ENCODE measurements around the gene PCDHB13.
"Not testable (repeated sequence)": the region's sequence is repeated elsewhere in the genome, so short reads cannot be mapped to it uniquely, and the experiment has no call there.

Gene PCDHB13

GRCh38 chr5:141196363-141196762 lies 17.4 kb upstream of the PCDHB13 start:
- H3K79me2 ChIP-seq (ENCODE audit: insufficient read depth, low read length), result no peaks in the 10 kb centered on the region
- H3K4me1 ChIP-seq (ENCODE audit: insufficient read depth, low read length, poor library complexity, severe bottlenecking), result no peaks in the 10 kb centered on the region
- H3K4me2 ChIP-seq (ENCODE audit: low read depth, low read length, poor library complexity, severe bottlenecking), result no peak overlapping the region
- H3K4me3 ChIP-seq (ENCODE audit: low read length, poor library complexity, severe bottlenecking), result no peak overlapping the region
- no peaks in the 10 kb centered on the region for H3K9me3 ChIP-seq (ENCODE audit: insufficient read depth, low read depth, low read length)
- H4K20me1 ChIP-seq (ENCODE audit: insufficient read depth, low read length, poor library complexity, severe bottlenecking), result no peaks in the 10 kb centered on the region
- H3K9me2 ChIP-seq (replicated peaks; ENCODE audit: low read depth, low read length), result no peaks in the 10 kb centered on the region
- H3K9ac ChIP-seq (ENCODE audit: low read depth, low read length, poor library complexity, severe bottlenecking), result no peak overlapping the region
- no peak overlapping the region for H2AFZ ChIP-seq (ENCODE audit: low read length)
- no peaks in the 10 kb centered on the region for H3K36me3 ChIP-seq (ENCODE audit: insufficient read depth, low read length)
- H3K27me3 ChIP-seq (ENCODE audit: insufficient read depth, low read length, poor library complexity, severe bottlenecking), result no peaks in the 10 kb centered on the region
- TF ChIP-seq CTCF (conservative IDR thresholded peaks at IDR 0.05; ENCODE audit: low read length), result no peak
- TF ChIP-seq EZH2phosphoT487 (IDR thresholded peaks at IDR 0.05; ENCODE audit: borderline replicate concordance), result no peak
- no peaks in the 10 kb centered on the region for H3F3A ChIP-seq (ENCODE audit: low read depth)

- H3K79me2 ChIP-seq (ENCODE audit: insufficient read depth, low read length), result no peaks in the 10 kb centered on the region
- no peaks in the 10 kb centered on the region for H3K36me3 ChIP-seq (ENCODE audit: insufficient read depth, low read length)
- H3K4me3 ChIP-seq (ENCODE audit: low read length, poor library complexity, severe bottlenecking), result no peak within 1 kb of the TSS
- TF ChIP-seq CTCF (conservative IDR thresholded peaks at IDR 0.05; ENCODE audit: low read length), result peak; percentile 61
- TF ChIP-seq EZH2phosphoT487 (IDR thresholded peaks at IDR 0.05; ENCODE audit: borderline replicate concordance), result no peak
- H3K4me1 ChIP-seq (ENCODE audit: insufficient read depth, low read length, poor library complexity, severe bottlenecking), result no peaks in the 10 kb centered on the region
- H3K27me3 ChIP-seq (ENCODE audit: insufficient read depth, low read length, poor library complexity, severe bottlenecking), result no peaks in the 10 kb centered on the region
- no peak within 1 kb of the TSS for H2AFZ ChIP-seq (ENCODE audit: low read length)
- H3F3A ChIP-seq (ENCODE audit: low read depth), result no peaks in the 10 kb centered on the region
- H3K9ac ChIP-seq (ENCODE audit: low read depth, low read length, poor library complexity, severe bottlenecking), result no peak within 1 kb of the TSS
- no peaks in the 10 kb centered on the region for H4K20me1 ChIP-seq (ENCODE audit: insufficient read depth, low read length, poor library complexity, severe bottlenecking)
- H3K9me3 ChIP-seq (ENCODE audit: insufficient read depth, low read depth, low read length), result no peaks in the 10 kb centered on the region
- H3K4me2 ChIP-seq (ENCODE audit: low read depth, low read length, poor library complexity, severe bottlenecking), result no peak within 1 kb of the TSS
- no peaks in the 10 kb centered on the region for H3K9me2 ChIP-seq (replicated peaks; ENCODE audit: low read depth, low read length)
Observed at GRCh38 chr5:141199359-141200235, 14.1 kb upstream of the PCDHB13 start, which contains the start of gene PCDHB11. Gene PCDHB11, plus strand, starts transcription at chr5:141199627. Its CDS starts 148 bp downstream, at chr5:141199775.

- H3K9me3 ChIP-seq (ENCODE audit: insufficient read depth, low read depth, low read length); H2AFZ ChIP-seq (ENCODE audit: low read length); H3K9me2 ChIP-seq (replicated peaks; ENCODE audit: low read depth, low read length); H3K4me1 ChIP-seq (ENCODE audit: insufficient read depth, low read length, poor library complexity, severe bottlenecking); H3K4me3 ChIP-seq (ENCODE audit: low read length, poor library complexity, severe bottlenecking); H3K9ac ChIP-seq (ENCODE audit: low read depth, low read length, poor library complexity, severe bottlenecking); H4K20me1 ChIP-seq (ENCODE audit: insufficient read depth, low read length, poor library complexity, severe bottlenecking); H3F3A ChIP-seq (ENCODE audit: low read depth); H3K4me2 ChIP-seq (ENCODE audit: low read depth, low read length, poor library complexity, severe bottlenecking); H3K36me3 ChIP-seq (ENCODE audit: insufficient read depth, low read length); H3K27me3 ChIP-seq (ENCODE audit: insufficient read depth, low read length, poor library complexity, severe bottlenecking); H3K79me2 ChIP-seq (ENCODE audit: insufficient read depth, low read length): not testable (repeated sequence)
Observed at GRCh38 chr5:141201126-141201525, 12.6 kb upstream of the PCDHB13 start.

GRCh38 chr5:141201646-141202045 lies 12.1 kb upstream of the PCDHB13 start:
- not testable (repeated sequence) for H2AFZ ChIP-seq (ENCODE audit: low read length); H3K9ac ChIP-seq (ENCODE audit: low read depth, low read length, poor library complexity, severe bottlenecking); H3K4me1 ChIP-seq (ENCODE audit: insufficient read depth, low read length, poor library complexity, severe bottlenecking); H3K4me3 ChIP-seq (ENCODE audit: low read length, poor library complexity, severe bottlenecking); H3K36me3 ChIP-seq (ENCODE audit: insufficient read depth, low read length); H3K9me2 ChIP-seq (replicated peaks; ENCODE audit: low read depth, low read length); H3K27me3 ChIP-seq (ENCODE audit: insufficient read depth, low read length, poor library complexity, severe bottlenecking); H4K20me1 ChIP-seq (ENCODE audit: insufficient read depth, low read length, poor library complexity, severe bottlenecking); H3F3A ChIP-seq (ENCODE audit: low read depth); H3K79me2 ChIP-seq (ENCODE audit: insufficient read depth, low read length); H3K4me2 ChIP-seq (ENCODE audit: low read depth, low read length, poor library complexity, severe bottlenecking); H3K9me3 ChIP-seq (ENCODE audit: insufficient read depth, low read depth, low read length)

All from Loucy (cell line).